Thymus (tissue), 11 donors: ENCODE data around the gene RPS6KB2. TPM values are rescaled to one million over a fixed set of nuclear protein-coding genes. Genes with fewer than 3 reads are reported as not detected.
"Not testable (repeated sequence)": the region's sequence is repeated elsewhere in the genome, so short reads cannot be mapped to it uniquely, and the experiment has no call there.

Experiments used
- DNase-seq, 9 donors: peaks; one replicate each; pipeline ENCODE4 v3.0.0-alpha.2; 2013; ENCODE audit warnings: low spot score in 9 of 9, low read depth in 6 of 9, missing footprints in 1 of 9
- H3K27ac ChIP-seq, 2 donors: one replicate each; pipeline ENCODE4 v1.5.1; 2013; ENCODE audit warnings: control low read depth in 1 of 2, low read depth in 1 of 2, low read length in 1 of 2, mild to moderate bottlenecking in 1 of 2, moderate library complexity in 1 of 2
- H3K27me3 ChIP-seq, 2 donors: one replicate each; pipeline ENCODE4 v1.5.1; 2013; ENCODE audit warnings: low read length in 1 of 2; ENCODE audit not compliant: control insufficient read depth in 2 of 2, insufficient read depth in 1 of 2
- H3K36me3 ChIP-seq, 2 donors: one replicate each; pipeline ENCODE4 v1.5.1; 2013; ENCODE audit warnings: low read length in 1 of 2, mild to moderate bottlenecking in 1 of 2, moderate library complexity in 1 of 2; ENCODE audit not compliant: control insufficient read depth in 2 of 2, insufficient read depth in 2 of 2
- H3K4me1 ChIP-seq, 2 donors: one replicate each; pipeline ENCODE4 v1.5.1; 2013; ENCODE audit warnings: low read length in 2 of 2; ENCODE audit not compliant: control insufficient read depth in 2 of 2, insufficient read depth in 2 of 2
- H3K4me3 ChIP-seq, 2 donors: one replicate each; pipeline ENCODE4 v1.5.1; 2013; ENCODE audit warnings: low read length in 2 of 2, control low read depth in 1 of 2, mild to moderate bottlenecking in 1 of 2
- H3K9me3 ChIP-seq, 2 donors: one replicate each; pipeline ENCODE4 v1.5.1; 2013; ENCODE audit warnings: low read length in 1 of 2, mild to moderate bottlenecking in 1 of 2; ENCODE audit not compliant: control insufficient read depth in 2 of 2, insufficient read depth in 1 of 2
- WGBS: extraction: QIAGEN DNeasy Blood & Tissue Kit; methylation state at CpG from one replicate; pipeline ENCODE4 v1.1.7; 2013; 5-methylcytosine and 5-hydroxymethylcytosine counted together
- polyA plus RNA-seq: library from polyadenylated mRNA; stranded (reverse); fragments of 200-250 nt; gene quantifications from one replicate; pipeline ENCODE4 v1.2.3, GENCODE V29; 2013
- total RNA-seq: library from RNA; stranded (reverse); fragments of 120-200 nt; gene quantifications from one replicate; pipeline ENCODE4 v1.2.4, GENCODE V29; 2013
- donor health status: healthy.

RPS6KB2 gene
- total and polyA plus RNA-seq, 2 donors = 50.1 to 76.8 TPM

GRCh38 chr11:67420646-67421429 is 7.5 kb upstream of the RPS6KB2 start:
- Histone ChIP-seq H3K4me3 (peak overlapping the region; percentile 27 to 72), H3K9me3 (no peaks in the 10 kb centered on the region), H3K27ac (peak overlapping the region; percentile 75 to 93), H3K36me3 (no peaks in the 10 kb centered on the region), H3K4me1 (peaks cover 57 to 81% of the 10 kb centered on the region in 2 donors), H3K27me3 (peaks cover 0 to 3% of the 10 kb centered on the region in 2 donors)
- peak in 8 of 9 donors; percentile 83 to 96 (median 94) for DNase-seq
- under 1% methylated on average over 97 of the region's 97 CpGs for WGBS

GRCh38 chr11:67421430-67422031 is 6.8 kb upstream of the RPS6KB2 start:
- peaks cover 50 to 74% of the 10 kb centered on the region in 2 donors for H3K4me1 ChIP-seq
- H3K4me3 ChIP-seq = peak overlapping the region in 1 of 2 donors; percentile 72

GRCh38 chr11:67422891-67423290 is 5.4 kb upstream of the RPS6KB2 start:
- WGBS = 78% methylated on average over 6 of the region's 6 CpGs
- peak overlapping the region in 1 of 2 donors; percentile 55 for H3K27ac ChIP-seq
- peak in 1 of 9 donors; percentile 55 for DNase-seq
- peaks cover 0 to 7% of the 10 kb centered on the region in 2 donors for H3K9me3 ChIP-seq
- no peak overlapping the region for H3K4me3 ChIP-seq
- no peaks in the 10 kb centered on the region for H3K27me3 ChIP-seq
- H3K4me1 ChIP-seq = peaks cover 41 to 67% of the 10 kb centered on the region in 2 donors
- no peaks in the 10 kb centered on the region for H3K36me3 ChIP-seq

More at GRCh38 chr11:67421430-67422031, 6.8 kb upstream of the RPS6KB2 start:
- H3K9me3 ChIP-seq = no peaks in the 10 kb centered on the region
- 83% methylated on average over 22 of the region's 22 CpGs for WGBS
- no peaks in the 10 kb centered on the region for H3K27me3 ChIP-seq
- no peaks in the 10 kb centered on the region for H3K36me3 ChIP-seq
- DNase-seq = no peak
- peak overlapping the region; percentile 75 to 81 for H3K27ac ChIP-seq

- Histone ChIP-seq H3K27me3 (no peaks in the 10 kb centered on the region), H3K9me3 (peaks cover 0 to 7% of the 10 kb centered on the region in 2 donors), H3K36me3 (no peaks in the 10 kb centered on the region), H3K27ac (peak overlapping the region in 1 of 2 donors; percentile 55), H3K4me3 (no peak overlapping the region), H3K4me1 (peaks cover 37 to 62% of the 10 kb centered on the region in 2 donors)
- 98% methylated on average over 13 of the region's 13 CpGs for WGBS
- DNase-seq = no peak
Measured at GRCh38 chr11:67423466-67423865, 4.8 kb upstream of the RPS6KB2 start.

- no peak overlapping the region for H3K4me3 ChIP-seq
- WGBS = 94% methylated on average over 34 of the region's 34 CpGs
- no peak for DNase-seq
- H3K4me1 ChIP-seq = peaks cover 32 to 60% of the 10 kb centered on the region in 2 donors
- no peak overlapping the region for H3K27ac ChIP-seq
- H3K36me3 ChIP-seq = no peaks in the 10 kb centered on the region
- no peaks in the 10 kb centered on the region for H3K27me3 ChIP-seq
- H3K9me3 ChIP-seq = peaks cover 0 to 7% of the 10 kb centered on the region in 2 donors
Measured at GRCh38 chr11:67423891-67424613, 4.2 kb upstream of the RPS6KB2 start.

GRCh38 chr11:67427364-67427859 is 882 bp upstream of the RPS6KB2 start:
- Histone ChIP-seq H3K27ac (peak overlapping the region; percentile 81 to 89), H3K36me3 (peaks cover 23 to 25% of the 10 kb centered on the region in 2 donors), H3K4me1 (peaks cover 20 to 63% of the 10 kb centered on the region in 2 donors), H3K4me3 (peak overlapping the region; percentile 91 to 100)
- H3K9me3 ChIP-seq, H3K27me3 ChIP-seq, DNase-seq: not testable (repeated sequence)
- 84% methylated on average over 19 of the region's 19 CpGs for WGBS

- WGBS = 65% methylated on average over 12 of the region's 12 CpGs
- Histone ChIP-seq H3K4me3 (peak overlapping the region; percentile 91 to 100), H3K27ac (peak overlapping the region; percentile 8 to 86), H3K4me1 (peaks cover 14 to 59% of the 10 kb centered on the region in 2 donors), H3K36me3 (peaks cover 39 to 41% of the 10 kb centered on the region in 2 donors), H3K27me3 (no peaks in the 10 kb centered on the region), H3K9me3 (peaks cover 0 to 7% of the 10 kb centered on the region in 2 donors)
- peak in 1 of 9 donors; percentile 31 for DNase-seq
Measured at GRCh38 chr11:67429038-67429668, 859 bp downstream of the RPS6KB2 start.

- H3K4me3 ChIP-seq = no peak overlapping the region
- peak overlapping the region in 1 of 2 donors; percentile 0 for H3K27ac ChIP-seq
- no peaks in the 10 kb centered on the region for H3K27me3 ChIP-seq
- 96% methylated on average over 11 of the region's 11 CpGs for WGBS
- H3K9me3 ChIP-seq = peaks cover 0 to 7% of the 10 kb centered on the region in 2 donors
- peaks cover 45 to 47% of the 10 kb centered on the region in 2 donors for H3K36me3 ChIP-seq
- DNase-seq = no peak
- H3K4me1 ChIP-seq = peaks cover 20 to 59% of the 10 kb centered on the region in 2 donors
Measured at GRCh38 chr11:67429722-67430121, 1.4 kb downstream of the RPS6KB2 start.
